GM19395 (cell line): Measurements from ENCODE around the gene TBX19.
"Not testable (repeated sequence)": the region's sequence is repeated elsewhere in the genome, so short reads cannot be mapped to it uniquely, and the experiment has no call there.

Experiments
- ATAC-seq: cut with Tn5 transposase; IDR thresholded peaks from one replicate; pipeline ENCODE4 v1.9.1; 2021; ENCODE audit warnings: mild to moderate bottlenecking, moderate library complexity; ENCODE audit not compliant: unreplicated experiment

Gene TBX19

GRCh38 chr1:168354335-168355269 is 73.9 kb downstream of the TBX19 start:
- not testable (repeated sequence) for ATAC-seq

GRCh38 chr1:168360151-168361021 is 79.7 kb downstream of the TBX19 start:
- no peak for ATAC-seq

- no peak for ATAC-seq
These were observed 80.6 kb downstream of the TBX19 start for GRCh38 chr1:168361252-168361651.

GRCh38 chr1:168362991-168363390 is 82.3 kb downstream of the TBX19 start:
- no peak for ATAC-seq
